ENCODE results near the gene CCDC102B.
A peak's percentile ranks its signal among the peaks of the same experiment; 100 is the strongest.

The CCDC102B gene

GRCh38 chr18:68841301-68841700, 43.4 kb downstream of the CCDC102B start:
- no peak overlapping the region for H3K4me3 Mint-ChIP-seq
- no peaks in the 10 kb centered on the region for H3K9me3 Mint-ChIP-seq
- no peaks in the 10 kb centered on the region for H3K27me3 Mint-ChIP-seq (ENCODE audit: low read depth, poor library complexity)
- DNase-seq, result no peak
- H3K36me3 Mint-ChIP-seq (ENCODE audit: low read depth), result no peaks in the 10 kb centered on the region
- TF ChIP-seq CTCF (IDR thresholded peaks at IDR 0.05), result no peak
- H3K4me1 Mint-ChIP-seq, result no peaks in the 10 kb centered on the region
- H3K27ac Mint-ChIP-seq, result no peak overlapping the region

GRCh38 chr18:68842951-68843350, 45.1 kb downstream of the CCDC102B start:
- H3K4me1 Mint-ChIP-seq, result no peaks in the 10 kb centered on the region
- no peak for TF ChIP-seq CTCF (IDR thresholded peaks at IDR 0.05)
- H3K36me3 Mint-ChIP-seq (ENCODE audit: low read depth), result no peaks in the 10 kb centered on the region
- no peak for DNase-seq
- no peak overlapping the region for H3K27ac Mint-ChIP-seq
- H3K4me3 Mint-ChIP-seq, result no peak overlapping the region
- no peaks in the 10 kb centered on the region for H3K27me3 Mint-ChIP-seq (ENCODE audit: low read depth, poor library complexity)
- H3K9me3 Mint-ChIP-seq, result no peaks in the 10 kb centered on the region

- Mint-ChIP-seq H3K4me3 (no peak overlapping the region), H3K27me3 (ENCODE audit: low read depth, poor library complexity) (no peaks in the 10 kb centered on the region), H3K4me1 (no peaks in the 10 kb centered on the region), H3K27ac (no peak overlapping the region), H3K36me3 (ENCODE audit: low read depth) (no peaks in the 10 kb centered on the region), H3K9me3 (no peaks in the 10 kb centered on the region)
- no peak for DNase-seq
- TF ChIP-seq CTCF (IDR thresholded peaks at IDR 0.05), result no peak
These were observed 45.7 kb downstream of the CCDC102B start for GRCh38 chr18:68843473-68844089.

- H3K27me3 Mint-ChIP-seq (ENCODE audit: low read depth, poor library complexity), result no peaks in the 10 kb centered on the region
- H3K36me3 Mint-ChIP-seq (ENCODE audit: low read depth), result no peaks in the 10 kb centered on the region
- H3K4me1 Mint-ChIP-seq, result no peaks in the 10 kb centered on the region
- no peaks in the 10 kb centered on the region for H3K9me3 Mint-ChIP-seq
- DNase-seq, result no peak
- no peak overlapping the region for H3K27ac Mint-ChIP-seq
- H3K4me3 Mint-ChIP-seq, result no peak overlapping the region
- TF ChIP-seq CTCF (IDR thresholded peaks at IDR 0.05), result peak; percentile 76
These were observed 49.4 kb downstream of the CCDC102B start for GRCh38 chr18:68847219-68847837.

GRCh38 chr18:68848242-68848641, 50.4 kb downstream of the CCDC102B start:
- H3K27ac Mint-ChIP-seq, result no peak overlapping the region
- no peaks in the 10 kb centered on the region for H3K9me3 Mint-ChIP-seq
- TF ChIP-seq CTCF (IDR thresholded peaks at IDR 0.05), result no peak
- no peaks in the 10 kb centered on the region for H3K36me3 Mint-ChIP-seq (ENCODE audit: low read depth)
- no peak for DNase-seq
- no peaks in the 10 kb centered on the region for H3K27me3 Mint-ChIP-seq (ENCODE audit: low read depth, poor library complexity)
- no peaks in the 10 kb centered on the region for H3K4me1 Mint-ChIP-seq
- H3K4me3 Mint-ChIP-seq, result no peak overlapping the region

All from nephron progenitor cell (in vitro differentiated cells).